HEK293 (cell line): ENCODE results near the gene AGGF1.

Source experiments
- CTCF ChIA-PET: fragments of 350-600 bp; formaldehyde crosslinking; extraction: SDS; loops from one replicate; lab custom pipeline; 2021; ENCODE audit warnings: antibody characterized with exemption; lab: Yijun Ruan, JAX
- POLR2A ChIA-PET: fragments of 300-600 bp; formaldehyde crosslinking; extraction: SDS; loops from one replicate; lab custom pipeline; 2020; ENCODE audit warnings: antibody characterized with exemption, inconsistent platforms; lab: Yijun Ruan, JAX
- H3K27ac ChIP-seq: fragments of 200-500 bp; sonication (Bioruptor generic); 2 replicates; pipeline ENCODE4 v1.5.1; 2014; ENCODE audit warnings: low read depth, low read length, control low read depth, inconsistent platforms; ENCODE audit errors: extremely low read depth
- H3K36me3 ChIP-seq, 2 experiments: fragments of 200-500 bp in 1 of 2; sonication (Bioruptor generic) in 1 of 2; 1 replicate in 1 of 2; 2 replicates in 1 of 2; pipeline ENCODE4 v1.5.1; 2014 to 2017; ENCODE audit warnings: inconsistent platforms in 2 of 2, low read length in 2 of 2; ENCODE audit not compliant: control insufficient read depth in 2 of 2, insufficient read depth in 1 of 2
- H3K4me1 ChIP-seq: fragments of 200-500 bp; sonication (Bioruptor generic); 2 replicates; pipeline ENCODE4 v1.5.1; 2014; ENCODE audit warnings: mild to moderate bottlenecking, low read length, inconsistent platforms; ENCODE audit not compliant: control insufficient read depth, insufficient read depth
- H3K4me3 ChIP-seq: 2 replicates; pipeline ENCODE4 v1.5.1; 2011; ENCODE audit warnings: low read depth, mild to moderate bottlenecking, control low read depth, low read length, moderate library complexity
- H3K9me3 ChIP-seq: fragments of 200-500 bp; sonication (Bioruptor generic); 2 replicates; pipeline ENCODE4 v1.5.1; 2014; ENCODE audit warnings: low read depth, low read length, inconsistent platforms; ENCODE audit not compliant: control insufficient read depth, insufficient read depth
- GLIS2 ChIP-seq: fragments of 450-650 bp; formaldehyde crosslinking; IDR thresholded peaks from 2 replicates; pipeline ENCODE4 v1.5.1; 2016; ENCODE audit warnings: missing biosample characterization, missing genetic modification characterization
- INSM2 ChIP-seq: fragments of 450-650 bp; formaldehyde crosslinking; IDR thresholded peaks from 2 replicates; pipeline ENCODE4 v1.5.1; 2016; ENCODE audit warnings: missing biosample characterization, missing genetic modification characterization
- REST ChIP-seq: fragments of 450-650 bp; formaldehyde crosslinking; IDR thresholded peaks from 2 replicates; pipeline ENCODE4 v1.5.1; 2016; ENCODE audit warnings: missing biosample characterization, missing genetic modification characterization
- SCRT2 ChIP-seq: fragments of 450-650 bp; formaldehyde crosslinking; IDR thresholded peaks from 2 replicates; pipeline ENCODE4 v1.5.1; 2016; ENCODE audit warnings: missing biosample characterization, missing genetic modification characterization
- ZNF114 ChIP-seq: fragments of 450-650 bp; formaldehyde crosslinking; IDR thresholded peaks from 2 replicates; pipeline ENCODE4 v1.5.0; 2017; ENCODE audit warnings: missing biosample characterization, missing genetic modification characterization
- ZNF2 ChIP-seq: fragments of 450-650 bp; formaldehyde crosslinking; IDR thresholded peaks from 2 replicates; pipeline ENCODE4 v1.5.1; 2016; ENCODE audit warnings: missing biosample characterization, missing genetic modification characterization
- ZNF24 ChIP-seq: fragments of 450-650 bp; formaldehyde crosslinking; IDR thresholded peaks from 2 replicates; pipeline ENCODE4 v1.5.1; 2016; ENCODE audit warnings: missing biosample characterization, missing genetic modification characterization
- ZNF266 ChIP-seq: fragments of 450-650 bp; formaldehyde crosslinking; IDR thresholded peaks from 2 replicates; pipeline ENCODE4 v1.5.1; 2016; ENCODE audit warnings: missing biosample characterization, missing genetic modification characterization, low read depth
- ZNF311 ChIP-seq: fragments of 450-650 bp; formaldehyde crosslinking; IDR thresholded peaks from 2 replicates; pipeline ENCODE4 v1.5.1; 2017; ENCODE audit warnings: missing biosample characterization, missing genetic modification characterization, borderline replicate concordance
- ZNF571 ChIP-seq: fragments of 450-650 bp; formaldehyde crosslinking; IDR thresholded peaks from 2 replicates; pipeline ENCODE4 v1.5.0; 2017; ENCODE audit warnings: missing biosample characterization, missing genetic modification characterization
- ZNF660 ChIP-seq: fragments of 450-650 bp; IDR thresholded peaks from 2 replicates; pipeline ENCODE4 v1.5.1; 2018; ENCODE audit warnings: missing biosample characterization, mild to moderate bottlenecking, missing genetic modification characterization
- ZNF701 ChIP-seq: fragments of 450-650 bp; formaldehyde crosslinking; IDR thresholded peaks from 2 replicates; pipeline ENCODE4 v1.5.1; 2016; ENCODE audit warnings: missing biosample characterization, missing genetic modification characterization
- ZSCAN30 ChIP-seq: fragments of 450-650 bp; IDR thresholded peaks from 2 replicates; pipeline ENCODE4 v1.5.1; 2018; ENCODE audit warnings: missing biosample characterization, mild to moderate bottlenecking, missing genetic modification characterization, moderate library complexity
- TF ChIP-seq, protein P1 (sequence below): fragments of 450-650 bp; formaldehyde crosslinking; IDR thresholded peaks from 2 replicates; pipeline ENCODE4 v1.5.1; 2016; ENCODE audit warnings: missing biosample characterization, missing genetic modification characterization
- TF ChIP-seq, protein P2 (sequence below): fragments of 450-650 bp; formaldehyde crosslinking; IDR thresholded peaks from 2 replicates; pipeline ENCODE4 v1.5.1; 2016; ENCODE audit warnings: missing biosample characterization, missing genetic modification characterization, borderline replicate concordance
- TF ChIP-seq, protein P3 (sequence below): fragments of 450-650 bp; formaldehyde crosslinking; conservative IDR thresholded peaks from 2 replicates; pipeline ENCODE4 v1.5.1; 2016; ENCODE audit warnings: low read depth, missing biosample characterization, missing genetic modification characterization

The AGGF1 gene, protein sequence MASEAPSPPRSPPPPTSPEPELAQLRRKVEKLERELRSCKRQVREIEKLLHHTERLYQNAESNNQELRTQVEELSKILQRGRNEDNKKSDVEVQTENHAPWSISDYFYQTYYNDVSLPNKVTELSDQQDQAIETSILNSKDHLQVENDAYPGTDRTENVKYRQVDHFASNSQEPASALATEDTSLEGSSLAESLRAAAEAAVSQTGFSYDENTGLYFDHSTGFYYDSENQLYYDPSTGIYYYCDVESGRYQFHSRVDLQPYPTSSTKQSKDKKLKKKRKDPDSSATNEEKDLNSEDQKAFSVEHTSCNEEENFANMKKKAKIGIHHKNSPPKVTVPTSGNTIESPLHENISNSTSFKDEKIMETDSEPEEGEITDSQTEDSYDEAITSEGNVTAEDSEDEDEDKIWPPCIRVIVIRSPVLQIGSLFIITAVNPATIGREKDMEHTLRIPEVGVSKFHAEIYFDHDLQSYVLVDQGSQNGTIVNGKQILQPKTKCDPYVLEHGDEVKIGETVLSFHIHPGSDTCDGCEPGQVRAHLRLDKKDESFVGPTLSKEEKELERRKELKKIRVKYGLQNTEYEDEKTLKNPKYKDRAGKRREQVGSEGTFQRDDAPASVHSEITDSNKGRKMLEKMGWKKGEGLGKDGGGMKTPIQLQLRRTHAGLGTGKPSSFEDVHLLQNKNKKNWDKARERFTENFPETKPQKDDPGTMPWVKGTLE

DNA sequence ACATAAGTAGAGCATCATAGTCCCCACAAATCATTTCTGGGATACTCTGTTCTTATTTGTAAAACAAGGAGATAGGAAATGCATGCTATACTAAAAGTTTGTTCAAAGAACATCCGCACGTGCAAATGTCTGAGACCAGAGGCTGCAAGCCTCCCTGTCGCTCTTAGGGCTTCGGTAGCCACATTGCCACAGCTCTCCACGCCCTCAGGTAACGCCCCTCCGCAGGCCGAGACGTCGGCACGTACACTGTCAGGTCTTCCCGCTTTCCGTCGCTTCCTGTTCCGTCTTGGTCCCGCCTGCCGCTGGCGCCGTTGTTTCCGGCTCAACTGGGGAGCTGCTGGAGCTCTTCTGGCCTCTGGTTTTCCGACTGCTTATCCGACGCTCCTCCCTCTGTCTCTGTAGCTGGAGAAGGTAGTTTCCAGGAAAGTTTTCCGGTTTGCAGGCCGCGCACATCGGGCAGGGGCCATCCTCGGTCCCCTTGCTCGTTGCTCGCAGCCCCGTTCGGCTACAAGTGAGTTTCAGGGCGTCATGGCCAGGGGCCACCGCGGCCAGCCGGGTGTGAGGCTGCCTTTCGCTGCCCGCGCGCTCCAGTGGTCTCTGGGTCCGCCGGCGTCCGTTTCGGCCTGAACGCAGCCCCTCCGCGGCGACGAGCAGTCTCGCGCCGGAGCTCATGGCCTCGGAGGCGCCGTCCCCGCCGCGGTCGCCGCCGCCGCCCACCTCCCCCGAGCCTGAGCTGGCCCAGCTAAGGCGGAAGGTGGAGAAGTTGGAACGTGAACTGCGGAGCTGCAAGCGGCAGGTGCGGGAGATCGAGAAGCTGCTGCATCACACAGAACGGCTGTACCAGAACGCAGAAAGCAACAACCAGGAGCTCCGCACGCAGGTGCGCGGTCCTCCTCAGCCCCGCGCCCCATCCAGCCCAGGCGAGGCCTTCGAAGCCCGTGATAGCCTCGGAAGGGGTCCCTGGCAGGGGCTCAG, at the start of gene AGGF1:
TSS of gene AGGF1 (plus strand) at position 308 of the 975 bp plus-strand sequence. CDS start at position 671, 363 bp downstream.
- ChIA-PET POLR2A (interaction anchor here (0.6 to 2.0 kb wide), 14 partner anchors 14 to 328 kb away, joined by 3 to 9 read pairs (median 4); partner anchors contain the start of gene F2RL1), CTCF (interaction anchor here (0.5 to 1.9 kb wide), 5 partner anchors 14 to 1466 kb away, joined by 3 to 5 read pairs (median 3); no protein-coding TSS in a partner anchor)
- peaks cover 10 to 12% of the 10 kb centered on the region in 2 experiments; a peak in 2 of 3 replicates for H3K36me3 ChIP-seq
- no peaks in the 10 kb centered on the region for H3K4me1 ChIP-seq
- peak within 1 kb of the TSS; percentile 91 for H3K27ac ChIP-seq
- H3K4me3 ChIP-seq, result peak within 1 kb of the TSS; percentile 92
- no peaks in the 10 kb centered on the region for H3K9me3 ChIP-seq
- no peak for TF ChIP-seq ZNF114 (tag by site-specific recombination)
- TF ChIP-seq GLIS2 (tag by site-specific recombination), result 0 out of 2 replicates have a peak, but pooled peaks have one; percentile 22
- peak; percentile 59; the same call in 1 of the 2 replicates for TF ChIP-seq ZNF2 (tag by site-specific recombination)
- TF ChIP-seq ZNF24 (tag by site-specific recombination), result no peak; the same call in 1 of the 2 replicates
- TF ChIP-seq, protein P1, sequence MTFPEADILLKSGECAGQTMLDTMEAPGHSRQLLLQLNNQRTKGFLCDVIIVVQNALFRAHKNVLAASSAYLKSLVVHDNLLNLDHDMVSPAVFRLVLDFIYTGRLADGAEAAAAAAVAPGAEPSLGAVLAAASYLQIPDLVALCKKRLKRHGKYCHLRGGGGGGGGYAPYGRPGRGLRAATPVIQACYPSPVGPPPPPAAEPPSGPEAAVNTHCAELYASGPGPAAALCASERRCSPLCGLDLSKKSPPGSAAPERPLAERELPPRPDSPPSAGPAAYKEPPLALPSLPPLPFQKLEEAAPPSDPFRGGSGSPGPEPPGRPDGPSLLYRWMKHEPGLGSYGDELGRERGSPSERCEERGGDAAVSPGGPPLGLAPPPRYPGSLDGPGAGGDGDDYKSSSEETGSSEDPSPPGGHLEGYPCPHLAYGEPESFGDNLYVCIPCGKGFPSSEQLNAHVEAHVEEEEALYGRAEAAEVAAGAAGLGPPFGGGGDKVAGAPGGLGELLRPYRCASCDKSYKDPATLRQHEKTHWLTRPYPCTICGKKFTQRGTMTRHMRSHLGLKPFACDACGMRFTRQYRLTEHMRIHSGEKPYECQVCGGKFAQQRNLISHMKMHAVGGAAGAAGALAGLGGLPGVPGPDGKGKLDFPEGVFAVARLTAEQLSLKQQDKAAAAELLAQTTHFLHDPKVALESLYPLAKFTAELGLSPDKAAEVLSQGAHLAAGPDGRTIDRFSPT (tag by site-specific recombination), result no peak
- no peak for TF ChIP-seq ZNF701 (tag by site-specific recombination)
- TF ChIP-seq ZNF660 (tag by site-specific recombination), result no peak
- TF ChIP-seq ZNF571 (tag by site-specific recombination), result no peak
- TF ChIP-seq REST (tag by site-specific recombination), result no peak
- TF ChIP-seq, protein P2, sequence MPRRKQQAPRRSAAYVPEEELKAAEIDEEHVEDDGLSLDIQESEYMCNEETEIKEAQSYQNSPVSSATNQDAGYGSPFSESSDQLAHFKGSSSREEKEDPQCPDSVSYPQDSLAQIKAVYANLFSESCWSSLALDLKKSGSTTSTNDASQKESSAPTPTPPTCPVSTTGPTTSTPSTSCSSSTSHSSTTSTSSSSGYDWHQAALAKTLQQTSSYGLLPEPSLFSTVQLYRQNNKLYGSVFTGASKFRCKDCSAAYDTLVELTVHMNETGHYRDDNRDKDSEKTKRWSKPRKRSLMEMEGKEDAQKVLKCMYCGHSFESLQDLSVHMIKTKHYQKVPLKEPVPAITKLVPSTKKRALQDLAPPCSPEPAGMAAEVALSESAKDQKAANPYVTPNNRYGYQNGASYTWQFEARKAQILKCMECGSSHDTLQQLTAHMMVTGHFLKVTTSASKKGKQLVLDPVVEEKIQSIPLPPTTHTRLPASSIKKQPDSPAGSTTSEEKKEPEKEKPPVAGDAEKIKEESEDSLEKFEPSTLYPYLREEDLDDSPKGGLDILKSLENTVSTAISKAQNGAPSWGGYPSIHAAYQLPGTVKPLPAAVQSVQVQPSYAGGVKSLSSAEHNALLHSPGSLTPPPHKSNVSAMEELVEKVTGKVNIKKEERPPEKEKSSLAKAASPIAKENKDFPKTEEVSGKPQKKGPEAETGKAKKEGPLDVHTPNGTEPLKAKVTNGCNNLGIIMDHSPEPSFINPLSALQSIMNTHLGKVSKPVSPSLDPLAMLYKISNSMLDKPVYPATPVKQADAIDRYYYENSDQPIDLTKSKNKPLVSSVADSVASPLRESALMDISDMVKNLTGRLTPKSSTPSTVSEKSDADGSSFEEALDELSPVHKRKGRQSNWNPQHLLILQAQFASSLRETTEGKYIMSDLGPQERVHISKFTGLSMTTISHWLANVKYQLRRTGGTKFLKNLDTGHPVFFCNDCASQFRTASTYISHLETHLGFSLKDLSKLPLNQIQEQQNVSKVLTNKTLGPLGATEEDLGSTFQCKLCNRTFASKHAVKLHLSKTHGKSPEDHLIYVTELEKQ, result no peak
- no peak; the same call in 1 of the 2 replicates for TF ChIP-seq ZSCAN30
- TF ChIP-seq SCRT2, result peak; percentile 66; the same call in 1 of the 2 replicates
- TF ChIP-seq, protein P3, sequence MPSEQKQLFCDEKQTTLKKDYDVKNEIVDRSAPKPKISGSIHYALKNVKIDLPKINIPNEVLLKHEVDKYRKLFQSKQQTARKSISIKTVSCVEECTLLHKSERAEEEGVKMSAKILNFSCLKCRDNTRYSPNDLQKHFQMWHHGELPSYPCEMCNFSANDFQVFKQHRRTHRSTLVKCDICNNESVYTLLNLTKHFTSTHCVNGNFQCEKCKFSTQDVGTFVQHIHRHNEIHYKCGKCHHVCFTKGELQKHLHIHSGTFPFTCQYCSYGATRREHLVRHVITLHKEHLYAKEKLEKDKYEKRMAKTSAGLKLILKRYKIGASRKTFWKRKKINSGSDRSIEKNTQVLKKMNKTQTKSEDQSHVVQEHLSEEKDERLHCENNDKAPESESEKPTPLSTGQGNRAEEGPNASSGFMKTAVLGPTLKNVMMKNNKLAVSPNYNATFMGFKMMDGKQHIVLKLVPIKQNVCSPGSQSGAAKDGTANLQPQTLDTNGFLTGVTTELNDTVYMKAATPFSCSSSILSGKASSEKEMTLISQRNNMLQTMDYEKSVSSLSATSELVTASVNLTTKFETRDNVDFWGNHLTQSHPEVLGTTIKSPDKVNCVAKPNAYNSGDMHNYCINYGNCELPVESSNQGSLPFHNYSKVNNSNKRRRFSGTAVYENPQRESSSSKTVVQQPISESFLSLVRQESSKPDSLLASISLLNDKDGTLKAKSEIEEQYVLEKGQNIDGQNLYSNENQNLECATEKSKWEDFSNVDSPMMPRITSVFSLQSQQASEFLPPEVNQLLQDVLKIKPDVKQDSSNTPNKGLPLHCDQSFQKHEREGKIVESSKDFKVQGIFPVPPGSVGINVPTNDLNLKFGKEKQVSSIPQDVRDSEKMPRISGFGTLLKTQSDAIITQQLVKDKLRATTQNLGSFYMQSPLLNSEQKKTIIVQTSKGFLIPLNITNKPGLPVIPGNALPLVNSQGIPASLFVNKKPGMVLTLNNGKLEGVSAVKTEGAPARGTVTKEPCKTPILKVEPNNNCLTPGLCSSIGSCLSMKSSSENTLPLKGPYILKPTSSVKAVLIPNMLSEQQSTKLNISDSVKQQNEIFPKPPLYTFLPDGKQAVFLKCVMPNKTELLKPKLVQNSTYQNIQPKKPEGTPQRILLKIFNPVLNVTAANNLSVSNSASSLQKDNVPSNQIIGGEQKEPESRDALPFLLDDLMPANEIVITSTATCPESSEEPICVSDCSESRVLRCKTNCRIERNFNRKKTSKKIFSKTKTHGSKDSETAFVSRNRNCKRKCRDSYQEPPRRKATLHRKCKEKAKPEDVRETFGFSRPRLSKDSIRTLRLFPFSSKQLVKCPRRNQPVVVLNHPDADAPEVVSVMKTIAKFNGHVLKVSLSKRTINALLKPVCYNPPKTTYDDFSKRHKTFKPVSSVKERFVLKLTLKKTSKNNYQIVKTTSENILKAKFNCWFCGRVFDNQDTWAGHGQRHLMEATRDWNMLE, result peak; percentile 95
- no peak for TF ChIP-seq ZNF311
- no peak for TF ChIP-seq INSM2 (tag by site-specific recombination)
- no peak for TF ChIP-seq ZNF266
